ENCODE data around the gene MINDY4B.

Gene MINDY4B

GRCh38 chr3:150878996-150879575 is 26.2 kb downstream of the MINDY4B start:
- no peaks in the 10 kb centered on the region for H3K4me1 ChIP-seq
- no peak overlapping the region for H3K9ac ChIP-seq
- TF ChIP-seq, protein P1, sequence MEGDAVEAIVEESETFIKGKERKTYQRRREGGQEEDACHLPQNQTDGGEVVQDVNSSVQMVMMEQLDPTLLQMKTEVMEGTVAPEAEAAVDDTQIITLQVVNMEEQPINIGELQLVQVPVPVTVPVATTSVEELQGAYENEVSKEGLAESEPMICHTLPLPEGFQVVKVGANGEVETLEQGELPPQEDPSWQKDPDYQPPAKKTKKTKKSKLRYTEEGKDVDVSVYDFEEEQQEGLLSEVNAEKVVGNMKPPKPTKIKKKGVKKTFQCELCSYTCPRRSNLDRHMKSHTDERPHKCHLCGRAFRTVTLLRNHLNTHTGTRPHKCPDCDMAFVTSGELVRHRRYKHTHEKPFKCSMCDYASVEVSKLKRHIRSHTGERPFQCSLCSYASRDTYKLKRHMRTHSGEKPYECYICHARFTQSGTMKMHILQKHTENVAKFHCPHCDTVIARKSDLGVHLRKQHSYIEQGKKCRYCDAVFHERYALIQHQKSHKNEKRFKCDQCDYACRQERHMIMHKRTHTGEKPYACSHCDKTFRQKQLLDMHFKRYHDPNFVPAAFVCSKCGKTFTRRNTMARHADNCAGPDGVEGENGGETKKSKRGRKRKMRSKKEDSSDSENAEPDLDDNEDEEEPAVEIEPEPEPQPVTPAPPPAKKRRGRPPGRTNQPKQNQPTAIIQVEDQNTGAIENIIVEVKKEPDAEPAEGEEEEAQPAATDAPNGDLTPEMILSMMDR (IDR thresholded peaks at IDR 0.05) = no peak
- H3K79me2 ChIP-seq = no peaks in the 10 kb centered on the region
- H2AFZ ChIP-seq = peak overlapping the region; percentile 34
- no peak overlapping the region for H3K4me3 ChIP-seq (ENCODE audit: low read depth, low read length)
- H3K27me3 ChIP-seq (ENCODE audit: control insufficient read depth, insufficient read depth, low read length) = no peaks in the 10 kb centered on the region
- H3K9me3 ChIP-seq (ENCODE audit: control insufficient read depth, low read length) = no peaks in the 10 kb centered on the region
- no peak overlapping the region for H3K4me2 ChIP-seq (ENCODE audit: low read length)
- H3K36me3 ChIP-seq (ENCODE audit: control insufficient read depth, insufficient read depth, low read length) = no peaks in the 10 kb centered on the region
- H3K27ac ChIP-seq = no peak overlapping the region

- H3K4me1 ChIP-seq = no peaks in the 10 kb centered on the region
- H3K79me2 ChIP-seq = no peaks in the 10 kb centered on the region
- H3K36me3 ChIP-seq (ENCODE audit: control insufficient read depth, insufficient read depth, low read length) = no peaks in the 10 kb centered on the region
- no peak overlapping the region for H3K9ac ChIP-seq
- no peak overlapping the region for H3K4me2 ChIP-seq (ENCODE audit: low read length)
- no peak overlapping the region for H2AFZ ChIP-seq
- no peaks in the 10 kb centered on the region for H3K9me3 ChIP-seq (ENCODE audit: control insufficient read depth, low read length)
- H3K27me3 ChIP-seq (ENCODE audit: control insufficient read depth, insufficient read depth, low read length) = no peaks in the 10 kb centered on the region
- TF ChIP-seq, protein P1 (IDR thresholded peaks at IDR 0.05) = no peak
- no peak overlapping the region for H3K4me3 ChIP-seq (ENCODE audit: low read depth, low read length)
- H3K27ac ChIP-seq = no peak overlapping the region
Observed at GRCh38 chr3:150878290-150878689, 26.9 kb downstream of the MINDY4B start.

GRCh38 chr3:150877303-150877702 is 27.9 kb downstream of the MINDY4B start:
- Histone ChIP-seq H3K9me3 (ENCODE audit: control insufficient read depth, low read length) (no peaks in the 10 kb centered on the region), H3K4me3 (ENCODE audit: low read depth, low read length) (no peak overlapping the region), H3K4me1 (no peaks in the 10 kb centered on the region), H3K27ac (no peak overlapping the region), H2AFZ (no peak overlapping the region), H3K4me2 (ENCODE audit: low read length) (no peak overlapping the region), H3K9ac (no peak overlapping the region), H3K36me3 (ENCODE audit: control insufficient read depth, insufficient read depth, low read length) (no peaks in the 10 kb centered on the region), H3K27me3 (ENCODE audit: control insufficient read depth, insufficient read depth, low read length) (no peaks in the 10 kb centered on the region), H3K79me2 (no peaks in the 10 kb centered on the region)
- TF ChIP-seq, protein P1 (IDR thresholded peaks at IDR 0.05) = no peak

GRCh38 chr3:150876611-150877265 is 28.5 kb downstream of the MINDY4B start:
- Histone ChIP-seq H3K4me2 (ENCODE audit: low read length) (no peak overlapping the region), H3K9ac (no peak overlapping the region), H2AFZ (no peak overlapping the region), H3K4me3 (ENCODE audit: low read depth, low read length) (no peak overlapping the region), H3K4me1 (no peaks in the 10 kb centered on the region), H3K79me2 (no peaks in the 10 kb centered on the region), H3K27me3 (ENCODE audit: control insufficient read depth, insufficient read depth, low read length) (no peaks in the 10 kb centered on the region), H3K9me3 (ENCODE audit: control insufficient read depth, low read length) (no peaks in the 10 kb centered on the region), H3K27ac (no peak overlapping the region), H3K36me3 (ENCODE audit: control insufficient read depth, insufficient read depth, low read length) (no peaks in the 10 kb centered on the region)
- TF ChIP-seq, protein P1 (IDR thresholded peaks at IDR 0.05) = no peak

DNA sequence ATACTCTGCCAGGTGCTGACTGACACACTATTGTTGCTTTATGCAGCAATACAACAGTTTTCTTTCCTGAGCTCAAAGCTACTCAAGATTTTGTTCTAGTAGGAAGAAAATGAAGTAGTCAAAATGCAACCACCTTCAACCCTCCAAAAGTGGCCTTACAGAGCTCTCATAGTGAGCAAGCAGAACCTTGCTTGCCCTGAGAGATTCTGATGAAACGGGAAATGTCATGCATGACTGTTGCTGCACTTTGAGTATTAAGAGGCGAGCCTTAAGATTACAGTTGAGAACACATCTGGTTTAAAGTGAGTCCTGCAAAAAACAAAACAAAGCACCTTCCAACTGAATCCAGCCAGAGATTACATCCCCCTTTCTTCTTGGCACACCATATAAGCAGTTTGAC is 29.7 kb downstream of the MINDY4B start:
- H3K4me1 ChIP-seq = no peaks in the 10 kb centered on the region
- no peaks in the 10 kb centered on the region for H3K79me2 ChIP-seq
- H3K27me3 ChIP-seq (ENCODE audit: control insufficient read depth, insufficient read depth, low read length) = no peaks in the 10 kb centered on the region
- H3K4me3 ChIP-seq (ENCODE audit: low read depth, low read length) = no peak overlapping the region
- H3K4me2 ChIP-seq (ENCODE audit: low read length) = no peak overlapping the region
- no peak overlapping the region for H3K27ac ChIP-seq
- H3K9ac ChIP-seq = no peak overlapping the region
- TF ChIP-seq, protein P1 (IDR thresholded peaks at IDR 0.05) = no peak
- H3K9me3 ChIP-seq (ENCODE audit: control insufficient read depth, low read length) = no peaks in the 10 kb centered on the region
- no peaks in the 10 kb centered on the region for H3K36me3 ChIP-seq (ENCODE audit: control insufficient read depth, insufficient read depth, low read length)
- H2AFZ ChIP-seq = no peak overlapping the region
